PFSK-1 (cell line): ENCODE data around the gene ARHGEF2.

Experiments
- FOXP2 ChIP-seq: optimal IDR thresholded peaks from 2 replicates; pipeline ENCODE3; 2011; ENCODE audit warnings: borderline replicate concordance, control low read depth, inconsistent platforms; ENCODE audit not compliant: insufficient read depth; ENCODE audit errors: extremely low read length, extremely low read depth
- POLR2AphosphoS5 ChIP-seq: IDR thresholded peaks from 2 replicates; pipeline ENCODE4 v1.6.1; 2012; ENCODE audit warnings: low read depth, mild to moderate bottlenecking, control low read depth, low read length, moderate library complexity
- SIN3A ChIP-seq: IDR thresholded peaks from 2 replicates; pipeline ENCODE4 v1.6.1; 2012; ENCODE audit warnings: mild to moderate bottlenecking, low read length, moderate library complexity, borderline replicate concordance; ENCODE audit not compliant: insufficient read depth
- TAF1 ChIP-seq: IDR thresholded peaks from 2 replicates; pipeline ENCODE4 v1.6.1; 2012; ENCODE audit warnings: low read length, control low read depth, borderline replicate concordance; ENCODE audit not compliant: insufficient read depth
- TF ChIP-seq, protein P1 (sequence below), 2 experiments: IDR thresholded peaks; 2 replicates each; pipeline versions ENCODE4 v1.6.1 to v1.8.0; 2011 to 2012; ENCODE audit warnings: low read depth in 2 of 2, low read length in 2 of 2, control low read depth in 1 of 2, inconsistent platforms in 1 of 2, mild to moderate bottlenecking in 1 of 2, moderate library complexity in 1 of 2; ENCODE audit not compliant: insufficient read depth in 1 of 2

ARHGEF2 gene

DNA sequence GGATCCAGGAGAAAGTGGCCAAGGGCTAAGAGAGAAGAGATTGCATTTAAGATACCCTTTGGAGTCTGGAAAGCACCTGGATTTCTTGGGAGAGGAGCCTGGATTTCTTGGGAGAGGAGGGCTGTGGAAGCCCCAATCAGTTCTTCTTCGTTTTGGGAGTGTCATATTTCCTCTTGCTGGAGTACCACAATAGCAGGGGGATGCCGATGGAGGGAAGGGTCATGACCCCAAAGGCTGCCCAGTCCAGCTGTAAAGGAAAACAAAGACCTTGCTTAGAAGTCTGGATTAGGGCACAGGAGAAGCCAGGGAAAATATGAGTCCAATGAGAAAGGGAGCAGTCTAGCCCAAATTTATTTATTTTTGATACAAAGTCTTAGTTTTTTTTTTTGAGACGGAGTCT, 31.1 kb upstream of the ARHGEF2 start:
- TF ChIP-seq FOXP2 (no peak), SIN3A (no peak), POLR2AphosphoS5 (no peak)
- TF ChIP-seq, protein P1, sequence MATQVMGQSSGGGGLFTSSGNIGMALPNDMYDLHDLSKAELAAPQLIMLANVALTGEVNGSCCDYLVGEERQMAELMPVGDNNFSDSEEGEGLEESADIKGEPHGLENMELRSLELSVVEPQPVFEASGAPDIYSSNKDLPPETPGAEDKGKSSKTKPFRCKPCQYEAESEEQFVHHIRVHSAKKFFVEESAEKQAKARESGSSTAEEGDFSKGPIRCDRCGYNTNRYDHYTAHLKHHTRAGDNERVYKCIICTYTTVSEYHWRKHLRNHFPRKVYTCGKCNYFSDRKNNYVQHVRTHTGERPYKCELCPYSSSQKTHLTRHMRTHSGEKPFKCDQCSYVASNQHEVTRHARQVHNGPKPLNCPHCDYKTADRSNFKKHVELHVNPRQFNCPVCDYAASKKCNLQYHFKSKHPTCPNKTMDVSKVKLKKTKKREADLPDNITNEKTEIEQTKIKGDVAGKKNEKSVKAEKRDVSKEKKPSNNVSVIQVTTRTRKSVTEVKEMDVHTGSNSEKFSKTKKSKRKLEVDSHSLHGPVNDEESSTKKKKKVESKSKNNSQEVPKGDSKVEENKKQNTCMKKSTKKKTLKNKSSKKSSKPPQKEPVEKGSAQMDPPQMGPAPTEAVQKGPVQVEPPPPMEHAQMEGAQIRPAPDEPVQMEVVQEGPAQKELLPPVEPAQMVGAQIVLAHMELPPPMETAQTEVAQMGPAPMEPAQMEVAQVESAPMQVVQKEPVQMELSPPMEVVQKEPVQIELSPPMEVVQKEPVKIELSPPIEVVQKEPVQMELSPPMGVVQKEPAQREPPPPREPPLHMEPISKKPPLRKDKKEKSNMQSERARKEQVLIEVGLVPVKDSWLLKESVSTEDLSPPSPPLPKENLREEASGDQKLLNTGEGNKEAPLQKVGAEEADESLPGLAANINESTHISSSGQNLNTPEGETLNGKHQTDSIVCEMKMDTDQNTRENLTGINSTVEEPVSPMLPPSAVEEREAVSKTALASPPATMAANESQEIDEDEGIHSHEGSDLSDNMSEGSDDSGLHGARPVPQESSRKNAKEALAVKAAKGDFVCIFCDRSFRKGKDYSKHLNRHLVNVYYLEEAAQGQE (IDR thresholded peaks at IDR 0.05; ENCODE audit: insufficient read depth in 1 of 2, low read depth in 2 of 2, low read length in 2 of 2) = no peak

DNA sequence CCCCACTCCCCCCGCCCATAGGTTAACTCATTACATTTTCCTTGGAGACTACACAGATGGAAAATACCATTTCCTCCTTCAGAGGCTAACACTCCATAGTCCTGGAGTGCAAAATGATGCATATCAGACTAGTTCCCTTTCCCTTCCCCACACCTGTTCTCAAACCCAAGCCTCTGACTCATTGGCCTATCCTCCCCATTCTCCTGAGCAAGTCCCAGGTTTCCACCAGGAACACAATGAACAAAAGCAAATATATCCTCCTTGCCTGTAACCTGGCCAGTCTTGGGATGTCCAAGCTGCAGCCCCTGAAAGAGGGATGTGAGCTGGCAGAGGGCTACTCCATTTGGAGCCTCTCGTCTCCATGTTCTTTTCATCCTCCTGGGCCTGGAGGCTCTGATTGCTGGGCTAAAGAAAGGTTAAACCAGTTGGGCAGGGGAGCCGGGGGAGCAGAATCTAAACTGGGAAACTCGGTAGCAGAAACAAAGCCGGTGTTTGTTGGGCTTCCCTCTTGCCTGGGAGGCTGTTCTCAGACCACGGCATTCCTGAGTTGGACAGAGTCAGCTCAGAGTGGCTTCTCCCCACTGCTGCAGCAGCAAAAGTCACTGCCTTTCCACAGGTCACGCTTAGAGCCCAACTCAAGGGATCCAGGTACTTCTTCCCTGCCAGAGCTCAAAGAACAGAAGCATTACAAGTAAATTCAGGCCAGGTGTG, 28.5 kb upstream of the ARHGEF2 start:
- TF ChIP-seq, protein P1 (IDR thresholded peaks at IDR 0.05; ENCODE audit: insufficient read depth in 1 of 2, low read depth in 2 of 2, low read length in 2 of 2) = no peak
- TF ChIP-seq SIN3A (no peak), FOXP2 (no peak), POLR2AphosphoS5 (no peak), TAF1 (no peak)

DNA sequence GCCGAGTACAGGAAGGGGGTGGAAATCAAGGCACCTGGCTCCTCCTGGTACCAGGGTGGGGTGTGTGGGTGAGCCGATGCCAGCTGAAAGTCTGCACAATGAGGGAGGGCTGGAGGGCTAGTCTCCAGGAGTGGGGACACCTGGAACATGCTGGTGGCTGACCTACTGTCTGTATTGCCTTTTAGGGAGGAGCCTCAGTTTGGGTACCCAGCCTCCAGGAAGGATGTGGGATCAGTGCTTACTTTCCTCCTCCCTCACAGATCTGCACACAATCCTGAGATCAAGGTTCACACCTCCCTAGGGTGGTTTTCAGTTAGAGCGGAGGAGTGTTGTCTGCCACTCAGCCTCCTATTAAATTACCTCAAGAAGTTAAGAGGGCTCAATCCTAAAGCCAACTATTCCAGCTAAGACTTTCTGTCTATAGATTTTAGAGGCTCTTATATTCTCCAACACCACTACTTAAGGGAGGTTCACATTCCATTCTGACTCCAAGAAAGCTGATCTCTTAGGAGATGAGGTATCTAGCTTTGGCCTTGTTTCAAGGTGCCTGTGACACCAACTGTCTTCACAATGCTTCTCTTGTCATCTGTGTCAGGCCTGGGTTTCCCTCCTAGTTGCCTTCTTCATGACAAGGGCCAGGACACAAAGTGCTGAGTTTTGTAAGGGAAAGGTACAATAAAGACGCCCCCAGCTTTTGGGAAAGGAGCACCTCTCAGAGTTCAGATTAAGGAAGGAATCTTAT, 26.7 kb upstream of the ARHGEF2 start:
- TF ChIP-seq POLR2AphosphoS5 = no peak
- TF ChIP-seq TAF1 = no peak

DNA sequence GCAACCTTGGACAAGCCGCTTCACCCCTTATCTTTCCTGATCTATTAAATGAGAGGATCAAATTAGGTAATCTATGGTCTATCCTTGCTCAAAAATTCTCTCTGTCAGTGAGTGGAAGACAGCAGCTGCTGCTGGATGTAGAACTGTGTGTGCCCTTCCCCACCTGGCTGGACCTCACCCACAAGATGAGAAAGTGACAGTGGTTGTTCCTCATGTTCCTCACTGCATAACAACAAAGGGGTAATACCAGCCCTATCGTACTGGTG, 25.5 kb upstream of the ARHGEF2 start:
- no peak for TF ChIP-seq POLR2AphosphoS5
- TF ChIP-seq, protein P1 (IDR thresholded peaks at IDR 0.05; ENCODE audit: insufficient read depth in 1 of 2, low read depth in 2 of 2, low read length in 2 of 2) = no peak

DNA sequence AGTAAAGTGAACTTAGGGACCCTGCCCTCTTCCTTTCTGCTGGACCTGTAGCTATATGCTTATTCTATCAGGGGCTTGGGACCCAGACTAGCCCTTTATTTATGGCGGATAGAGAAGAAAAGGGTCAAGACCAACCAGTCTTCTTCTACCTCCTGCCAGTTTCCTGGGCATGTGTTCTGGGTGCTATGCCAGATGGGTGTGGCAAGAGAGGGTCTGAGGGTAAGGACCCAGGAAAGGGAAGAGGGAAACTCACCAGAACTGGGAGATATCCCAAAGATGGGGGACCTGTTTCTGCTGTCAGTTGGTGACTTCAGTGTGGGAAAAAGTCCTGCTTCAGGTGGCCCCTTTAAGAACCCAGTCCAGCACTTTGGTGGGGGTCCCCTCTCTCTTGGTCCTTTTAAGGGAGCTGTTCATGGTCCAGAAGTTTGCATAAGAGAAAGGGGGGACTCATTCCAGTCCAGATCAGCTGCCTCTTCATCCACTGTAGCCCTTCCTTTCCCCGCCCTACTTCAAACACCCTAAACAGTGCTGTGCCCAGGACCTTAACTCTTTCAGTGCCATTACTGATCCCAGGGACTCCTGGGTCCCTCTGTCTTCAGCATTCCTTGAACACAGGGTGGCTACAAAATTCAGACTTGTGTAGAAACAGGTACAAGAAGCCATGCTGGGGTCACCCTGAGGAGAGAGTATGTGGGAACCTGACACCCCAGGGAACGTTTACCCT, 24.0 kb upstream of the ARHGEF2 start:
- TF ChIP-seq SIN3A (no peak), POLR2AphosphoS5 (no peak), FOXP2 (no peak), TAF1 (no peak)
- TF ChIP-seq, protein P1 (IDR thresholded peaks at IDR 0.05; ENCODE audit: insufficient read depth in 1 of 2, low read depth in 2 of 2, low read length in 2 of 2) = no peak
